ENCODE measurements around the gene TTC3.

GRCh38 chr21:37210130-37210529, 137.1 kb downstream of the TTC3 start:
- TF ChIP-seq POLR2A (IDR thresholded peaks at IDR 0.05; ENCODE audit: low read depth, low read length) (no peak), POLR2AphosphoS5 (IDR thresholded peaks at IDR 0.05; ENCODE audit: low read depth, low read length) (no peak)

All from GM12891 (cell line).